ENCODE measurements around the gene SYT3. TPM values are rescaled to one million over a fixed set of nuclear protein-coding genes. Genes with fewer than 3 reads are reported as not detected.

SYT3 gene
- total RNA-seq, 1 experiment from 2014 or later = 0.41 TPM

DNA sequence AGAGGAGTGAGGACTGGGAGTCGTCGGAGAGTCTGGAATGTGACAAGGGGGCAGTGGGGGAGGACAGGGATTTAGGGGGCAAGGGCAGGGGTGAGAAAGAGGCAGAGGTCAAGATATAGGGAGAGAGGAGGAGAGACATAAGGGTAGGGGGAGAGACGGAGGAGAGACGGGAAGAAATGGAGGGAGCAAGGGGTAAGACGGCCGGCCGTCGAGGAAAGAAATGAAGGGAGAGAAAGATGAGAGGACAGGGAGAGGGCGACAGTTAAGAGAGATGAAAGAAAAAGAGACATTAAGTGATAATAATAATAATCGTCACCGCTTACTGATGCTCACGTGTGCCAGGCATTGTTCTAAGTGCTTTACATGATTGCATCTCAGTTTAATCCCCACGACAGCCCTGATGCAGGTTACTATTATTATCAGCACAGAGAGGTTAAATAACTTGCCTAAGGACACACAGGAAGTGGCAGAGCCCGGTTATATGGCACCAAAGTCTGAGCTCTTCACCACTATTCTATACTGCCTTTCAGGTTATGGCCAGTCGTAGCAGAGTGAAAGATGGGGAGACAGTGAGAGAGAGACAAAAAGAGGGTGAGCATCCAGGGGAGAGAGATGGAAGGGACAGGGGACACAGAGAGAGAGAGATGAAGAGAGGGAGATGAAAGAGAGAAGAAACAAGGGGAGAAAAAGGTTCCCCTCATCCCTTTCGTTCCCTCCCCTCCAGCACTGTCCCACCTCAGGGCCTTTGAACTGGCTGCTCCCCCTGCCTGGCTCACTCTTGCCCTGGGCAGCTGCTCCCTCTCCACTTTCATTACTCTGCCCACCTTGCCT is 23.2 kb upstream of the SYT3 start:
- CTCF ChIA-PET = interaction anchor here (0.6 kb wide), 1 partner anchor 107 kb away, joined by 4 read pairs; no protein-coding TSS in a partner anchor
- POLR2A ChIA-PET = no interaction called here

DNA sequence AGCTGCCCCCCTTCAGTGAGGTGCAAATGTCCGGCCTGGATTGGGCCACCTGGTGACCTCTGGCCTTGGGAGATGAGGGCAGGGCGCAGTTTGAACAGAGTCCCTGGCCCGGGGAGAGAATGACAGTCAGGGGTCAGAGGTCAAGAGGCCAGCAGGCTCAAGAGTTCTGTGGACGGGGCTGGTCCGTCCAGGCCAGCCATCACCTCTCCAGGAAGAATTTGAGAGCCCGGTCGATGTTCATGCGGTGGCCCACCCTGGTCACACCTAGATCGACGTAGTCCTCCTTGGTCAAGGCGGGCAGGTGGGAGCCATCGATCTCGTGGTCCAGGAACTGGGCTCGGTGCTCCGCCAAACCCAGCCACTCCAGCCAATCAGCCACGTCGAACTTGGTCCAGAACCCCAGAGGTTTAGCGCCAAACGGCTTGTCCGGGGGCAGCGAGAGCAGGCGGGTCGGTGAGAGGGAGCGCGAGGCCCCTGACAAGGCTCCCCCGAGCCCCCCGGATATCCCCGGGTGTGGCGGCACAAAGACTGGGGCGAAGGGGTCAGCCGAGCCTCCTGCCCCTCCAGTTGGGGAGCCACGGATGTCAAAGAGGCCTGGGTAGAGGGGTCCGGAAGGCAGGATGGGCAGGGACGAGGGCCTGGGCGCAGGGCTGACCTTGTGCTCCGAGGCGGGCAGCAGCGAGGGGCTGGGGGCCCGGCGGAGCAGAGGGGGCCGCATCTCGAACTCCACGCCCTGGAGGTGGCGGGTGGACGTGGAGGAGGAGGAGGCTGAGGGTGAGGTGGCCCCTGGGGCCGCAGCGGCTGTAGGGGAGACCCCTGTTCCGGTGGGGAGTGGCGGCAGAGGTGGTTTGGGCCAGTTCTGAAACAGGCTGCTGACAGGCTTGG is 22.3 kb upstream of the SYT3 start:
- intact Hi-C loops (cut with micrococcal nuclease; ENCODE audit: unreplicated experiment) = no loop called here
- no peak overlapping the region for H3K4me3 Mint-ChIP-seq (ENCODE audit: unreplicated experiment)
- no peaks in the 10 kb centered on the region for H3K27me3 Mint-ChIP-seq (ENCODE audit: insufficient read depth, unreplicated experiment)
- peaks cover 17% of the 10 kb centered on the region for H3K9me3 ChIP-seq
- CTCF ChIA-PET = no interaction called here
- POLR2A ChIA-PET = no interaction called here
- no peak overlapping the region for H3K27ac Mint-ChIP-seq (ENCODE audit: unreplicated experiment)
- no peak for DNase-seq
- no peaks in the 10 kb centered on the region for H3K36me3 ChIP-seq (ENCODE audit: control insufficient read depth, insufficient read depth, low read length)
- no peak overlapping the region for H3K4me3 ChIP-seq (ENCODE audit: low read depth, low read length)
- peaks cover 30% of the 10 kb centered on the region for H3K9me3 Mint-ChIP-seq (ENCODE audit: unreplicated experiment)
- BruUV-seq (replicated peaks) = no TSS peak
- TF ChIP-seq, protein P1, sequence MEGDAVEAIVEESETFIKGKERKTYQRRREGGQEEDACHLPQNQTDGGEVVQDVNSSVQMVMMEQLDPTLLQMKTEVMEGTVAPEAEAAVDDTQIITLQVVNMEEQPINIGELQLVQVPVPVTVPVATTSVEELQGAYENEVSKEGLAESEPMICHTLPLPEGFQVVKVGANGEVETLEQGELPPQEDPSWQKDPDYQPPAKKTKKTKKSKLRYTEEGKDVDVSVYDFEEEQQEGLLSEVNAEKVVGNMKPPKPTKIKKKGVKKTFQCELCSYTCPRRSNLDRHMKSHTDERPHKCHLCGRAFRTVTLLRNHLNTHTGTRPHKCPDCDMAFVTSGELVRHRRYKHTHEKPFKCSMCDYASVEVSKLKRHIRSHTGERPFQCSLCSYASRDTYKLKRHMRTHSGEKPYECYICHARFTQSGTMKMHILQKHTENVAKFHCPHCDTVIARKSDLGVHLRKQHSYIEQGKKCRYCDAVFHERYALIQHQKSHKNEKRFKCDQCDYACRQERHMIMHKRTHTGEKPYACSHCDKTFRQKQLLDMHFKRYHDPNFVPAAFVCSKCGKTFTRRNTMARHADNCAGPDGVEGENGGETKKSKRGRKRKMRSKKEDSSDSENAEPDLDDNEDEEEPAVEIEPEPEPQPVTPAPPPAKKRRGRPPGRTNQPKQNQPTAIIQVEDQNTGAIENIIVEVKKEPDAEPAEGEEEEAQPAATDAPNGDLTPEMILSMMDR (IDR thresholded peaks at IDR 0.05; ENCODE audit: insufficient read depth in 1 of 2, low read depth in 1 of 2, low read length in 1 of 2, severe bottlenecking in 1 of 2, unreplicated experiment in 1 of 2) = no peak
- no peaks in the 10 kb centered on the region for H3K4me1 ChIP-seq
- H3K27me3 ChIP-seq (replicated peaks; ENCODE audit: control insufficient read depth, insufficient read depth, low read length) = no peaks in the 10 kb centered on the region
- peaks cover 7% of the 10 kb centered on the region for H3K4me1 Mint-ChIP-seq (ENCODE audit: low read depth, unreplicated experiment)
- no peaks in the 10 kb centered on the region for H3K36me3 Mint-ChIP-seq (ENCODE audit: insufficient read depth, unreplicated experiment)

More for the DNA sequence above, 23.2 kb upstream of the SYT3 start:
- Histone ChIP-seq H3K4me1 (no peaks in the 10 kb centered on the region), H3K4me3 (ENCODE audit: low read depth, low read length) (no peak overlapping the region), H3K36me3 (ENCODE audit: control insufficient read depth, insufficient read depth, low read length) (no peaks in the 10 kb centered on the region), H3K9me3 (peaks cover 9% of the 10 kb centered on the region), H3K27me3 (replicated peaks; ENCODE audit: control insufficient read depth, insufficient read depth, low read length) (no peaks in the 10 kb centered on the region)
- Mint-ChIP-seq H3K4me3 (ENCODE audit: unreplicated experiment) (no peak overlapping the region), H3K27ac (ENCODE audit: unreplicated experiment) (no peak overlapping the region), H3K9me3 (ENCODE audit: unreplicated experiment) (peaks cover 26% of the 10 kb centered on the region), H3K36me3 (ENCODE audit: insufficient read depth, unreplicated experiment) (no peaks in the 10 kb centered on the region), H3K4me1 (ENCODE audit: low read depth, unreplicated experiment) (peaks cover 7% of the 10 kb centered on the region), H3K27me3 (ENCODE audit: insufficient read depth, unreplicated experiment) (no peaks in the 10 kb centered on the region)
- no peak for DNase-seq
- intact Hi-C loops (cut with micrococcal nuclease; ENCODE audit: unreplicated experiment) = no loop called here
- TF ChIP-seq, protein P1 (IDR thresholded peaks at IDR 0.05; ENCODE audit: insufficient read depth in 1 of 2, low read depth in 1 of 2, low read length in 1 of 2, severe bottlenecking in 1 of 2, unreplicated experiment in 1 of 2) = no peak
- no TSS peak for BruUV-seq (replicated peaks)

DNA sequence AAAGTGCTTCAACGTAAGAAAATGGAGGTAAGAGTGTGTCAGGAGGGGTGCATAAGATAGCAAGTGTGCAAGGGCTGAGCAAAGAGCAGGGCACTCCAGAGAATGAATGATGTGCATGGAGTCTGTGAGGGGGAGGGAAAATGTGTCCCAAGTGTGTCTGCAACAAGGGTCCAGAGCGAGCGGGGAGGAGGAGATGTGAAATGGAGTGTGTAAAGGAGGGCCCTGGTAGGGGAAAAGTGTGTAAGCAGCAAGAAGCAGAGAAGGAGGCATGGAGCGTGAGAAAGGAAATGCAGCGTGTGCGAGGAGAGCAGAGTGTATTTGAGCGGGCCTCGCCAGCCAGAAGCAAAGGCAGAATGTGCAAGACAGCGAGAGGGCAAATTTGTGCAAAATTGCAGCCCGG is 21.3 kb upstream of the SYT3 start:
- Mint-ChIP-seq H3K4me3 (ENCODE audit: unreplicated experiment) (no peak overlapping the region), H3K9me3 (ENCODE audit: unreplicated experiment) (peaks cover 38% of the 10 kb centered on the region), H3K4me1 (ENCODE audit: low read depth, unreplicated experiment) (peaks cover 7% of the 10 kb centered on the region), H3K27me3 (ENCODE audit: insufficient read depth, unreplicated experiment) (no peaks in the 10 kb centered on the region), H3K27ac (ENCODE audit: unreplicated experiment) (no peak overlapping the region), H3K36me3 (ENCODE audit: insufficient read depth, unreplicated experiment) (no peaks in the 10 kb centered on the region)
- H3K4me1 ChIP-seq = no peaks in the 10 kb centered on the region
- no peak for DNase-seq
- H3K4me3 ChIP-seq (ENCODE audit: low read depth, low read length) = no peak overlapping the region
- H3K36me3 ChIP-seq (ENCODE audit: control insufficient read depth, insufficient read depth, low read length) = no peaks in the 10 kb centered on the region
- intact Hi-C loops (cut with micrococcal nuclease; ENCODE audit: unreplicated experiment) = no loop called here
- H3K9me3 ChIP-seq = peaks cover 21% of the 10 kb centered on the region
- CTCF ChIA-PET = no interaction called here
- POLR2A ChIA-PET = no interaction called here
- TF ChIP-seq, protein P1 (IDR thresholded peaks at IDR 0.05; ENCODE audit: insufficient read depth in 1 of 2, low read depth in 1 of 2, low read length in 1 of 2, severe bottlenecking in 1 of 2, unreplicated experiment in 1 of 2) = no peak
- BruUV-seq (replicated peaks) = no TSS peak
- H3K27me3 ChIP-seq (replicated peaks; ENCODE audit: control insufficient read depth, insufficient read depth, low read length) = no peaks in the 10 kb centered on the region
